GM12878 (cell line): ENCODE results near the gene ZSCAN22. TPM values are rescaled to one million over a fixed set of nuclear protein-coding genes. Genes with fewer than 3 reads are reported as not detected.

Experiments
- HCFC1 ChIP-seq: fragments of 150-350 bp; IDR thresholded peaks from 2 replicates; pipeline ENCODE4 v1.6.1; 2014; ENCODE audit warnings: low read length
- HDGF ChIP-seq: fragments of 450-650 bp; IDR thresholded peaks from 2 replicates; pipeline ENCODE4 v1.6.1; 2016; ENCODE audit warnings: antibody characterized with exemption
- MAX ChIP-seq: IDR thresholded peaks from 2 replicates; pipeline ENCODE4 v1.6.1; 2012; ENCODE audit warnings: low read depth, low read length, improper control_type of control experiment
- NKRF ChIP-seq: fragments of 450-650 bp; conservative IDR thresholded peaks from 2 replicates; pipeline ENCODE4 v1.6.1; 2017; ENCODE audit warnings: mild to moderate bottlenecking, moderate library complexity
- PRDM15 ChIP-seq: fragments of 450-650 bp; formaldehyde crosslinking; IDR thresholded peaks from 2 replicates; pipeline ENCODE4 v1.4.0; 2020; ENCODE audit warnings: mild to moderate bottlenecking, moderate library complexity
- RAD21 ChIP-seq: IDR thresholded peaks from 2 replicates; pipeline ENCODE4 v1.6.1; 2011; ENCODE audit warnings: mild to moderate bottlenecking, low read depth, low read length, moderate library complexity; ENCODE audit not compliant: insufficient read depth
- REST ChIP-seq: IDR thresholded peaks from 2 replicates; pipeline ENCODE4 v1.6.1; 2012; ENCODE audit warnings: mild to moderate bottlenecking, low read depth, low read length
- SMAD1 ChIP-seq: fragments of 450-650 bp; IDR thresholded peaks from 2 replicates; pipeline ENCODE4 v1.6.1; 2018; ENCODE audit warnings: mild to moderate bottlenecking, low read depth; ENCODE audit not compliant: partially characterized antibody
- TCF3 ChIP-seq: IDR thresholded peaks from 2 replicates; pipeline ENCODE4 v1.6.1; 2012; ENCODE audit warnings: low read depth, mild to moderate bottlenecking, low read length, borderline replicate concordance; ENCODE audit not compliant: insufficient read depth
- TCF7 ChIP-seq: IDR thresholded peaks from 2 replicates; pipeline ENCODE4 v1.6.1; 2014; ENCODE audit warnings: antibody characterized with exemption, borderline replicate concordance
- YBX1 ChIP-seq: fragments of 450-650 bp; IDR thresholded peaks from 2 replicates; pipeline ENCODE4 v1.6.1; 2016; ENCODE audit warnings: antibody characterized with exemption
- ZNF24 ChIP-seq: fragments of 450-650 bp; IDR thresholded peaks from 2 replicates; pipeline ENCODE4 v1.6.1; 2017; ENCODE audit warnings: antibody characterized with exemption, mild to moderate bottlenecking
- polyA plus RNA-seq, 11 experiments: library from polyadenylated mRNA; depleted of rRNA in 4 of 11; unstranded in 6 of 11; stranded (reverse) in 5 of 11; fragments of >200 nt; fragmentation: Nextera tagmentation in 4 of 11; fragmentation: Illumina TruSeq in 1 of 11; extraction: Ambion mirVana in 4 of 11; extraction: Trizol in 1 of 11; gene quantifications; 1 replicate in 1 of 11; 2 replicates in 10 of 11; pipeline versions ENCODE4 v1.2.1 to v1.2.3, GENCODE V29; 2011 to 2016; ENCODE audit warnings: inconsistent platforms in 2 of 11, missing spikeins in 2 of 11, low read depth in 1 of 11
- total RNA-seq, 4 experiments: library from RNA; depleted of rRNA in 3 of 4; stranded (reverse); fragments of >200 nt in 3 of 4; fragmentation: Illumina TruSeq in 1 of 4; extraction: Trizol in 1 of 4; gene quantifications; 2 replicates each; pipeline versions ENCODE4 v1.2.1 to v1.2.3, GENCODE V29; 2013 to 2021
- TF ChIP-seq, protein P1 (sequence below): fragments of 450-650 bp; IDR thresholded peaks from 2 replicates; pipeline ENCODE4 v1.6.1; 2014; ENCODE audit warnings: mild to moderate bottlenecking
- TF ChIP-seq, protein P2 (sequence below): fragments of 450-650 bp; IDR thresholded peaks from 2 replicates; pipeline ENCODE4 v1.6.1; 2017; ENCODE audit warnings: borderline replicate concordance

The ZSCAN22 gene
- total and polyA plus RNA-seq, 10 of the 15 experiments (the other 5 are each of a cell fraction or from before 2014, with no cell fraction given) = 0.49 to 3.9 (median 2.6) TPM

GRCh38 chr19:58326914-58327726 lies at the start of gene ZSCAN22 (continued):
- TF ChIP-seq TCF7 (no peak), HDGF (peak; percentile 84), SMAD1 (no peak), RAD21 (no peak), TCF3 (no peak), YBX1 (no peak), REST (no peak), ZNF24 (no peak), MAX (no peak; the same call in 1 of the 2 replicates), HCFC1 (peak; percentile 94), PRDM15 (no peak), NKRF (no peak; the same call in none of the 2 replicates)
- TF ChIP-seq, protein P1, sequence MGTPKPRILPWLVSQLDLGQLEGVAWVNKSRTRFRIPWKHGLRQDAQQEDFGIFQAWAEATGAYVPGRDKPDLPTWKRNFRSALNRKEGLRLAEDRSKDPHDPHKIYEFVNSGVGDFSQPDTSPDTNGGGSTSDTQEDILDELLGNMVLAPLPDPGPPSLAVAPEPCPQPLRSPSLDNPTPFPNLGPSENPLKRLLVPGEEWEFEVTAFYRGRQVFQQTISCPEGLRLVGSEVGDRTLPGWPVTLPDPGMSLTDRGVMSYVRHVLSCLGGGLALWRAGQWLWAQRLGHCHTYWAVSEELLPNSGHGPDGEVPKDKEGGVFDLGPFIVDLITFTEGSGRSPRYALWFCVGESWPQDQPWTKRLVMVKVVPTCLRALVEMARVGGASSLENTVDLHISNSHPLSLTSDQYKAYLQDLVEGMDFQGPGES = no peak
- TF ChIP-seq, protein P2, sequence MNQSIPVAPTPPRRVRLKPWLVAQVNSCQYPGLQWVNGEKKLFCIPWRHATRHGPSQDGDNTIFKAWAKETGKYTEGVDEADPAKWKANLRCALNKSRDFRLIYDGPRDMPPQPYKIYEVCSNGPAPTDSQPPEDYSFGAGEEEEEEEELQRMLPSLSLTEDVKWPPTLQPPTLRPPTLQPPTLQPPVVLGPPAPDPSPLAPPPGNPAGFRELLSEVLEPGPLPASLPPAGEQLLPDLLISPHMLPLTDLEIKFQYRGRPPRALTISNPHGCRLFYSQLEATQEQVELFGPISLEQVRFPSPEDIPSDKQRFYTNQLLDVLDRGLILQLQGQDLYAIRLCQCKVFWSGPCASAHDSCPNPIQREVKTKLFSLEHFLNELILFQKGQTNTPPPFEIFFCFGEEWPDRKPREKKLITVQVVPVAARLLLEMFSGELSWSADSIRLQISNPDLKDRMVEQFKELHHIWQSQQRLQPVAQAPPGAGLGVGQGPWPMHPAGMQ = 0 out of 2 replicates have a peak, but pooled peaks have one; percentile 56
